ENCODE data around the gene SPOP. TPM values are rescaled to one million over a fixed set of nuclear protein-coding genes. Genes with fewer than 3 reads are reported as not detected.
"Not testable (repeated sequence)": the region's sequence is repeated elsewhere in the genome, so short reads cannot be mapped to it uniquely, and the experiment has no call there.

Gene SPOP
- total RNA-seq, 1 donor from 2014 or later: 87.3 TPM

DNA sequence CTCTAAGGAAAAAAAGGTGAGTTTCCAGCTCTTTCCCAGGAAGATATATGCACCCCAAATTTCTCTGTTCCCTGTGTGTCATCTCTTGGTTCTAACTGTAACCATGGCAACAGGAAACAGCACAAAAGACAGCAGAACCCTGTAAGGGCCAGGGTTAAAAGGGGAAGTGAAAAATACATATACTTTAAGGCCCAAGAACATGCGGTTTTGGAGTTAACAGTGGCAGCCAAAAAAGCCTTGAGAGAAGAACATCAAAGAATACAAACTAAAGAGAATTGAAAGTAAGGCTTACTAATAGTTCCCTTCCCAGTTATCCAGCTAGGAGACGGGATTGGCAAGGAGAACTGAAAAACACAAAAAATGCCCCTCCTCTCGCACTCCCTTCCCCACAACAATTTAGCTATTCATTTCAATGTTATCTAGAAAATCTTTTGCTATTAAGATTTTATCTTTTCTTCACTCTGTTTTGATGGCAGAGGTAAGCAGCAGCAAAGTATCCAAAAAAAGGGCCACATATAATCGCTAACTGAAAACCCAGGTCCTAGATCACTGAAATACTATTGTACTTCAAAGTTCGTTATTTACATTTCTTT lies 1.5 kb downstream of the SPOP start:
- no peaks in the 10 kb centered on the region for H3K27me3 ChIP-seq
- peaks cover 14% of the 10 kb centered on the region for H3K36me3 ChIP-seq
- ATAC-seq (peak; percentile 20), DNase-seq (no peak)
- no peaks in the 10 kb centered on the region for H3K9me3 ChIP-seq
- H3K4me1 ChIP-seq: peaks cover 32% of the 10 kb centered on the region
- no peak for TF ChIP-seq CTCF (IDR thresholded peaks at IDR 0.05)
- peak overlapping the region; percentile 77 for H3K4me3 ChIP-seq
- peak overlapping the region; percentile 96 for H3K27ac ChIP-seq
- intact Hi-C loops (cut with DNase I): no loop called here

DNA sequence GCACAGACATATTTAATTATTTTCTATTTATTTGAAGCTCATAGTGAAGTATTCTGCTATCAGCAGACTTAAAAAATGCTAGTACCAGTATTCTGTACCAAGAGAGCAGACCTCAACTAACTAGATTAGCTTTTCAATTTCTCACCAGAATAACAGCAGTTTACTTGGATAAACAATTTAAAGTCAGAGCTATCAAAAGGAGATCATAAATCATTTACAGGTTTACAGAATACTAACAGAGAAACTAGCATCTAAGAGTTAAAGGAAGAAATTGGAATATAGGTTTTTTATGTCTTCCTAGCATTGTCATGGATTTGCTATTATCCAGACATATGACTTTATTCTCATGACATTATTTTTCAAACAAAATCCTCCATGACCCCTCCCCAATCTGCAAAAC lies 3.4 kb downstream of the SPOP start:
- peak overlapping the region; percentile 8 for H3K27ac ChIP-seq
- peaks cover 45% of the 10 kb centered on the region for H3K4me1 ChIP-seq
- ATAC-seq: no peak
- no peaks in the 10 kb centered on the region for H3K27me3 ChIP-seq
- peaks cover 14% of the 10 kb centered on the region for H3K36me3 ChIP-seq
- intact Hi-C loops (cut with DNase I): no loop called here
- DNase-seq: no peak
- H3K9me3 ChIP-seq: no peaks in the 10 kb centered on the region
- H3K4me3 ChIP-seq: no peak overlapping the region
- TF ChIP-seq CTCF (IDR thresholded peaks at IDR 0.05): no peak

- intact Hi-C loops (cut with DNase I); ATAC-seq; H3K4me3 ChIP-seq; H3K27me3 ChIP-seq; DNase-seq; H3K27ac ChIP-seq; H3K9me3 ChIP-seq: not testable (repeated sequence)
- Histone ChIP-seq H3K36me3 (peaks cover 14% of the 10 kb centered on the region), H3K4me1 (peaks cover 45% of the 10 kb centered on the region)
Observed at GRCh38 chr17:49673679-49674078, 4.2 kb downstream of the SPOP start.

GRCh38 chr17:49670641-49671040 lies 7.3 kb downstream of the SPOP start:
- no peak overlapping the region for H3K4me3 ChIP-seq
- no peak for TF ChIP-seq CTCF (IDR thresholded peaks at IDR 0.05)
- H3K9me3 ChIP-seq: no peaks in the 10 kb centered on the region
- H3K4me1 ChIP-seq: peaks cover 49% of the 10 kb centered on the region
- H3K36me3 ChIP-seq: peaks cover 12% of the 10 kb centered on the region
- intact Hi-C loops (cut with DNase I): no loop called here
- DNase-seq (no peak), ATAC-seq (no peak)
- no peak overlapping the region for H3K27ac ChIP-seq
- no peaks in the 10 kb centered on the region for H3K27me3 ChIP-seq

- intact Hi-C loops (cut with DNase I): no loop called here
- no peak for ATAC-seq
- H3K36me3 ChIP-seq: peaks cover 6% of the 10 kb centered on the region
- no peak for DNase-seq
- no peaks in the 10 kb centered on the region for H3K9me3 ChIP-seq
- no peak overlapping the region for H3K27ac ChIP-seq
- TF ChIP-seq CTCF (IDR thresholded peaks at IDR 0.05): no peak
- H3K4me1 ChIP-seq: peaks cover 43% of the 10 kb centered on the region
- H3K27me3 ChIP-seq: no peaks in the 10 kb centered on the region
- H3K4me3 ChIP-seq: no peak overlapping the region
Observed at GRCh38 chr17:49670002-49670401, 7.9 kb downstream of the SPOP start.

DNA sequence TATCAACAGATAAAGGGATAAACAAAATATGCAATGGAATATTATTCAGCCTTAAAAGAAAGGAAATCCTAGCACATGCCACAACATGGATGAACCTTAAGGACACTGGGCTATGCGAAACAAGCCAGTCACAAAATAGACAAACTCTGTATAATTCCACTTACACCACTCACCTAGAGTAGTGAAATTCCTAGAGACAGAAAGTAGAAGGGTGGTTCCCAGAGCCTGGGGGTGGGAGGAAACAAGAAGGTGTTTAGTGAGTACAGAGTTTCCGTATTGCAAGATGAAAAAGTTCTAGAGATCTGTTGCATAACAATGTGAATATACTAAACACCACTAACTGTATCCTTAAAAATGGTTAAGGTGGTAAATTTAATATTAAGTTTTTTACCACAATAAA lies 10.0 kb downstream of the SPOP start:
- ATAC-seq: peak; percentile 81
- Histone ChIP-seq H3K9me3 (no peaks in the 10 kb centered on the region), H3K4me1 (peaks cover 42% of the 10 kb centered on the region), H3K36me3 (no peaks in the 10 kb centered on the region), H3K27me3 (no peaks in the 10 kb centered on the region), H3K4me3 (no peak overlapping the region), H3K27ac (no peak overlapping the region)
- DNase-seq: no peak
- intact Hi-C loops (cut with DNase I): no loop called here
- no peak for TF ChIP-seq CTCF (IDR thresholded peaks at IDR 0.05)
